RWPE2 (cell line): Measurements from ENCODE around the gene PDLIM1.

ENCODE experiments used
- ATAC-seq: fragments of 200-7000 bp; cut with Tn5 transposase; 3 replicates; pipeline ENCODE4 v1.9.1; 2021; ENCODE audit warnings: low read depth
- DNase-seq: peaks from one replicate; pipeline ENCODE4 v3.0.0-alpha.2; 2020; ENCODE audit warnings: low spot score
- H3K27ac ChIP-seq: fragments of 450-650 bp; 2 replicates; pipeline ENCODE4 v1.5.1; 2017; ENCODE audit warnings: mild to moderate bottlenecking; ENCODE audit not compliant: poor library complexity, severe bottlenecking
- H3K27me3 ChIP-seq: fragments of 250-450 bp; sonication (Bioruptor Pico); 2 replicates; pipeline ENCODE4 v1.5.1; 2021; ENCODE audit warnings: mild to moderate bottlenecking, moderate library complexity; ENCODE audit not compliant: insufficient read depth, poor library complexity, severe bottlenecking
- H3K36me3 ChIP-seq: fragments of 250-450 bp; sonication (Bioruptor Pico); 2 replicates; pipeline ENCODE4 v1.5.1; 2020; ENCODE audit warnings: low read depth, mild to moderate bottlenecking, moderate library complexity
- H3K4me1 ChIP-seq: fragments of 250-450 bp; sonication (Bioruptor Pico); 2 replicates; pipeline ENCODE4 v1.5.1; 2021; ENCODE audit warnings: mild to moderate bottlenecking, moderate library complexity; ENCODE audit not compliant: insufficient read depth, poor library complexity, severe bottlenecking
- H3K4me3 ChIP-seq: fragments of 250-450 bp; sonication (Bioruptor Pico); 2 replicates; pipeline ENCODE4 v1.5.1; 2021; ENCODE audit warnings: mild to moderate bottlenecking, moderate library complexity; ENCODE audit not compliant: severe bottlenecking
- H3K9me3 ChIP-seq: fragments of 250-450 bp; sonication (Bioruptor Pico); 2 replicates; pipeline ENCODE4 v1.5.1; 2021; ENCODE audit warnings: mild to moderate bottlenecking, moderate library complexity; ENCODE audit not compliant: severe bottlenecking
- CTCF ChIP-seq: fragments of 450-650 bp; IDR thresholded peaks from one replicate; pipeline ENCODE4 v1.5.1; 2017; ENCODE audit warnings: mild to moderate bottlenecking, moderate library complexity; ENCODE audit not compliant: poor library complexity, severe bottlenecking

PDLIM1 gene

GRCh38 chr10:95305606-95306317 is 15.0 kb upstream of the PDLIM1 start:
- DNase-seq (no peak), ATAC-seq (no peak)
- no peak for TF ChIP-seq CTCF
- no peaks in the 10 kb centered on the region for H3K36me3 ChIP-seq
- H3K9me3 ChIP-seq: no peaks in the 10 kb centered on the region
- no peak overlapping the region for H3K27ac ChIP-seq
- H3K4me3 ChIP-seq: no peak overlapping the region
- peaks cover 24% of the 10 kb centered on the region for H3K4me1 ChIP-seq
- no peaks in the 10 kb centered on the region for H3K27me3 ChIP-seq

GRCh38 chr10:95304976-95305375 is 14.2 kb upstream of the PDLIM1 start:
- H3K4me1 ChIP-seq: peaks cover 24% of the 10 kb centered on the region
- TF ChIP-seq CTCF: no peak
- no peaks in the 10 kb centered on the region for H3K36me3 ChIP-seq
- no peaks in the 10 kb centered on the region for H3K27me3 ChIP-seq
- H3K27ac ChIP-seq: no peak overlapping the region
- DNase-seq (no peak), ATAC-seq (no peak)
- H3K4me3 ChIP-seq: no peak overlapping the region
- no peaks in the 10 kb centered on the region for H3K9me3 ChIP-seq

- no peak for TF ChIP-seq CTCF
- H3K4me3 ChIP-seq: no peak overlapping the region
- no peak overlapping the region for H3K27ac ChIP-seq
- DNase-seq: no peak
- H3K36me3 ChIP-seq: no peaks in the 10 kb centered on the region
- ATAC-seq: no peak
- no peaks in the 10 kb centered on the region for H3K27me3 ChIP-seq
- no peaks in the 10 kb centered on the region for H3K9me3 ChIP-seq
- peaks cover 24% of the 10 kb centered on the region for H3K4me1 ChIP-seq
These were observed 13.7 kb upstream of the PDLIM1 start for GRCh38 chr10:95304463-95304862.

- no peak for DNase-seq
- H3K27ac ChIP-seq: no peak overlapping the region
These were observed 13.1 kb upstream of the PDLIM1 start for GRCh38 chr10:95303950-95304349.

More at GRCh38 chr10:95303950-95304349, 13.1 kb upstream of the PDLIM1 start:
- H3K36me3 ChIP-seq: no peaks in the 10 kb centered on the region
- no peaks in the 10 kb centered on the region for H3K27me3 ChIP-seq
- no peak for ATAC-seq
- H3K4me3 ChIP-seq: no peak overlapping the region
- no peaks in the 10 kb centered on the region for H3K9me3 ChIP-seq
- H3K4me1 ChIP-seq: peaks cover 20% of the 10 kb centered on the region
- TF ChIP-seq CTCF: no peak
